ENCODE results near the gene H1-8. TPM values are rescaled to one million over a fixed set of nuclear protein-coding genes. Genes with fewer than 3 reads are reported as not detected.

Gene H1-8
- total RNA-seq, 2 donors from 2014 or later: not detected

DNA sequence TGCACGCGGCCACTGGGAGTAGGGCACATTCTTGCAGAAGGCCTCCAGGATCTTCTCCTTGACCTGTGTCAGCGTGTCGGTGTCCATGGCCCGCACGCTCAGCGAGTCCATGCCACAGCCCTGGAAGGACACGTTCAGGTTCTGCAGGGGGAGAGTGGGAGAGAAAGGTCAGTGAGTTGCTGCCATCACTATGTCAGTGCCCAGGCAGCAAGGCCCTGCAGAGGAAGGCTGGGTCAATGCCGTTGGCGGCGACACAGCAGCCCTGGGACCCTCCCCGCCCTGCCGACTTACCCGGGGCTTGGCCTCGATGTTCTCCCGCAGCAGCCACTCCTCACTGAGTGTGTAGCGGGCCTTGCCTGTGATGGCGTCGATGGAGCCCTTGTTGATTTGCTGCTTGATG is 19.8 kb downstream of the H1-8 start:
- Histone ChIP-seq H3K4me3 (no peak overlapping the region), H3K27me3 (replicated peaks; ENCODE audit: insufficient read depth) (no peaks in the 10 kb centered on the region), H3K27ac (no peak overlapping the region), H3K9me3 (no peaks in the 10 kb centered on the region), H3K36me3 (no peaks in the 10 kb centered on the region), H3K4me1 (replicated peaks) (no peaks in the 10 kb centered on the region)
- intact Hi-C loops (cut with DNase I): no loop called here
- no peak for DNase-seq (ENCODE audit: low spot score)
- 91% methylated on average over 19 of the region's 19 CpGs for WGBS
- TF ChIP-seq POLR2AphosphoS5 (IDR thresholded peaks at IDR 0.05) (no peak), POLR2A (IDR thresholded peaks at IDR 0.05) (no peak)
- TF ChIP-seq, protein P1, sequence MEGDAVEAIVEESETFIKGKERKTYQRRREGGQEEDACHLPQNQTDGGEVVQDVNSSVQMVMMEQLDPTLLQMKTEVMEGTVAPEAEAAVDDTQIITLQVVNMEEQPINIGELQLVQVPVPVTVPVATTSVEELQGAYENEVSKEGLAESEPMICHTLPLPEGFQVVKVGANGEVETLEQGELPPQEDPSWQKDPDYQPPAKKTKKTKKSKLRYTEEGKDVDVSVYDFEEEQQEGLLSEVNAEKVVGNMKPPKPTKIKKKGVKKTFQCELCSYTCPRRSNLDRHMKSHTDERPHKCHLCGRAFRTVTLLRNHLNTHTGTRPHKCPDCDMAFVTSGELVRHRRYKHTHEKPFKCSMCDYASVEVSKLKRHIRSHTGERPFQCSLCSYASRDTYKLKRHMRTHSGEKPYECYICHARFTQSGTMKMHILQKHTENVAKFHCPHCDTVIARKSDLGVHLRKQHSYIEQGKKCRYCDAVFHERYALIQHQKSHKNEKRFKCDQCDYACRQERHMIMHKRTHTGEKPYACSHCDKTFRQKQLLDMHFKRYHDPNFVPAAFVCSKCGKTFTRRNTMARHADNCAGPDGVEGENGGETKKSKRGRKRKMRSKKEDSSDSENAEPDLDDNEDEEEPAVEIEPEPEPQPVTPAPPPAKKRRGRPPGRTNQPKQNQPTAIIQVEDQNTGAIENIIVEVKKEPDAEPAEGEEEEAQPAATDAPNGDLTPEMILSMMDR (IDR thresholded peaks at IDR 0.05): no peak

DNA sequence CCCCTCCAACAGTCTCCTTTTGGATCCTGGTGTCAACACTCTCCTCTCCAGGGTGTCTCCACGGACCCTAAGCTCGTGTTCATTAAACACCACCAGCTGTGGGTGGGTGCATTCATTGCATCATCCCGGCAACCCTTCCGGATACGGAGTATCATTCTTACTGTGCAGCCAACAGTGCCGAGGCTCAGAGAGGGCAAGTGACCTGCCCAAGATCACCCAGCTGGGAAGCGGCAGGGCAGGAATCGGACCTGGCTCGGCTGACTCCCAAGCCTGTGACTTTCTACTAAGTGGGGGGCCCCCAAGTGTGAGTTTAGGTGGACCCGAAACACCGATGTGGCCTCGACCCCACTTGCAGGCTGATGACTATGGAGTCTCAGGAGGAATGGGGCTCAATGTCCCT is 20.4 kb downstream of the H1-8 start:
- Histone ChIP-seq H3K9me3 (no peaks in the 10 kb centered on the region), H3K4me3 (no peak overlapping the region), H3K36me3 (no peaks in the 10 kb centered on the region), H3K27ac (no peak overlapping the region), H3K27me3 (replicated peaks; ENCODE audit: insufficient read depth) (no peaks in the 10 kb centered on the region), H3K4me1 (replicated peaks) (no peaks in the 10 kb centered on the region)
- intact Hi-C loops (cut with DNase I): no loop called here
- 94% methylated on average over 12 of the region's 12 CpGs for WGBS
- TF ChIP-seq POLR2AphosphoS5 (IDR thresholded peaks at IDR 0.05) (no peak), POLR2A (IDR thresholded peaks at IDR 0.05) (no peak)
- TF ChIP-seq, protein P1 (IDR thresholded peaks at IDR 0.05): no peak
- no peak for DNase-seq (ENCODE audit: low spot score)

DNA sequence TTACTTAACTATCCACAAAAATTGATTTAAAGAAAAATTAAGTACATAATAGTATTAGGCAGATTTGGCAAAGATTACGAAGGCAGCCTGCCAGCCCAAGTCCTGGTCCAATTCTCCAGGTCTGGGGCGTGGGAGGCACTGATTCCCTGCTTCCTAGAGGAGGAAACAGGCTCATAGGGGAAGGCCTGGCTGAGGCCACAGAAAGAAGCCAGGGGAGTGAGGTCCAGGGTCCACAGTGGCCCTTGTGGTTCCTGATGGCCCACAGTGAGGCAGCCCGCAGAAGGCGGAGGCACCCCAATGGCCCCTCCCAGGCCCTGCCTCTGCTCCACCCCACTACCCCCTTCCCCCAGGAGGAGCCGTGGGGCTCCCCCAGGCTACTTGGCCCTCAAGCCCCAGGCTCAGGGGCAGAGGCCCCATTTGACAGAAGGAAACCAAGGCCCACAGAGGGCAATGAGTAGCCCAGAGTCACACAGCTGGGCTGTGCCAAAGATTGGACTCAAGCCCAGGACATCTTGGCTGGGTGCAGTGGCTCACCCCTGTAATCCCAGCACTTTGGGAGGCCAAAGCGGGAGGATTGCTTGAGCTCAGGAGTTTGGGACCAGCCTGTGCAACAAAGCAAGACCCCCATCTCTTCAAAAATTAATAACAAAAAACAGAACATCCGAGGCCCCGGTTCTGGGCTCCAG is 21.0 kb downstream of the H1-8 start:
- H3K4me1 ChIP-seq (replicated peaks): no peaks in the 10 kb centered on the region
- H3K36me3 ChIP-seq: no peaks in the 10 kb centered on the region
- DNase-seq (ENCODE audit: low spot score): no peak
- TF ChIP-seq POLR2A (IDR thresholded peaks at IDR 0.05): no peak
- TF ChIP-seq POLR2AphosphoS5 (IDR thresholded peaks at IDR 0.05): no peak
- H3K27me3 ChIP-seq (replicated peaks; ENCODE audit: insufficient read depth): no peaks in the 10 kb centered on the region
- 73% methylated on average over 8 of the region's 8 CpGs for WGBS
- intact Hi-C loops (cut with DNase I): no loop called here
- H3K27ac ChIP-seq: peak overlapping the region in 1 of 2 donors; percentile 16
- H3K4me3 ChIP-seq: no peak overlapping the region
- H3K9me3 ChIP-seq: no peaks in the 10 kb centered on the region

DNA sequence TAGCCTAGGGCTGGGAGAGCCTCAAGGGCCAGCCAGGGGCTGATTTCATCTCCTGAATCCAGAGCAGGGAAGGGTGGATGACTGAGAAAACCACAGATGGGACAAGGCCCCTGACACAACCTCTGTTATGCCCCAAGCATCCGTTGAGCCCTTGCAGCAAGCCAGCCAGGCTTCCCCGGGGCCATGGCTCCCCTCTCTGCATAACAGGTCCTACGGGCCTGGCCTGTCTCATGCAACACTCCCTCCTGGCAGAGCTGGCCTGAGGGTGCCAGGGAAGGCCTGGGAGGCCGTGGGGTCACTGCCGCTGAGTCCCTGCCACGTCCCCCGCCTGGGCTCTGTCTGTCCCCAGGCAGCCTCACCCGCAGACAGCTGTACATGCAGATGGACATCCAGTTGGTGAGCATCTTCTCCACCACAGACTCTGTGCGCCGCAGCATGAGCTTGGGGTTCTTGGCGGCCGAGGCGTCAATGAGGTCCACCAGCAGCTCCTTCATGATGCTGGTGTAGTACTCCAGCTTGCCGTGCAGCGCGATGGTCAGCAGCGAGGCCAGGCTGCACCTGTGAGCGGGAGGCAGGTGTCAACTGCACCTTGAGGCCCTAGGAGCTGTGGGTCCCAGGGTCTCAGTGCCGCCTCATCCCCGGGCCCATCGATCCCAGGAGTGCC is 22.1 kb downstream of the H1-8 start:
- TF ChIP-seq, protein P1 (IDR thresholded peaks at IDR 0.05): no peak
- TF ChIP-seq POLR2A (IDR thresholded peaks at IDR 0.05) (no peak), POLR2AphosphoS5 (IDR thresholded peaks at IDR 0.05) (no peak)
- no peak overlapping the region for H3K4me3 ChIP-seq
- H3K27ac ChIP-seq: no peak overlapping the region
- 89% methylated on average over 21 of the region's 21 CpGs for WGBS
- H3K36me3 ChIP-seq: no peaks in the 10 kb centered on the region
- intact Hi-C loops (cut with DNase I): no loop called here
- no peak for DNase-seq (ENCODE audit: low spot score)
- H3K4me1 ChIP-seq (replicated peaks): no peaks in the 10 kb centered on the region
- no peaks in the 10 kb centered on the region for H3K9me3 ChIP-seq
- no peaks in the 10 kb centered on the region for H3K27me3 ChIP-seq (replicated peaks; ENCODE audit: insufficient read depth)

DNA sequence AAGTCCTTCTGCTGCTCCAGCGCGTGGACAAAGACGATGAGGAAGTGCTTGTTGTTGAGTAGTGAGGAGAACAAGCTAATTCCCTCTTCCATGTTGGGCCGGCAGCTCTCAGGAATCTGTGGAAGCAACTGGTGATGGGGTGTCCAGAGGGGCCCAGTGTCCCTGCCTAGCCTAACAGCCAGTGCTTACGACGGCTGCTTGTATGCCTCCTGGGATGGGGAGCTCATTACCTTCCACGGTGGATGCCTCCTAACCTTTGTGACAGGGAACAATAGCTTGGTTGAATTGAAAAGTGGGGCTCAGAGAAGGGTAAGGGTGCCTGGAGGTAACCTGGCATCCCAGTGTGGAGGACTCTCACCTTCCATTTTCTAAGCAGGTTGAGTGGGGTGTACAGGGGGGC is 22.9 kb downstream of the H1-8 start:
- no peaks in the 10 kb centered on the region for H3K4me1 ChIP-seq (replicated peaks)

More for the DNA sequence above, 22.9 kb downstream of the H1-8 start:
- intact Hi-C loops (cut with DNase I): no loop called here
- Histone ChIP-seq H3K4me3 (no peak overlapping the region), H3K36me3 (no peaks in the 10 kb centered on the region), H3K27ac (no peak overlapping the region), H3K27me3 (replicated peaks; ENCODE audit: insufficient read depth) (no peaks in the 10 kb centered on the region), H3K9me3 (no peaks in the 10 kb centered on the region)
- TF ChIP-seq, protein P1 (IDR thresholded peaks at IDR 0.05): no peak
- TF ChIP-seq POLR2AphosphoS5 (IDR thresholded peaks at IDR 0.05): no peak
- no peak for TF ChIP-seq POLR2A (IDR thresholded peaks at IDR 0.05)
- WGBS: 98% methylated on average over 7 of the region's 7 CpGs
- no peak for DNase-seq (ENCODE audit: low spot score)

Data from prostate gland (tissue), 2 donors.